NCI-H345 (cell line): ENCODE data around the gene LYL1.
A peak's percentile ranks its signal among the peaks of the same experiment; 100 is the strongest.

Experiments
- DNase-seq: peaks from one replicate; lab custom pipeline; 2025; lab: John Stamatoyannopoulos, UW

The LYL1 gene

DNA sequence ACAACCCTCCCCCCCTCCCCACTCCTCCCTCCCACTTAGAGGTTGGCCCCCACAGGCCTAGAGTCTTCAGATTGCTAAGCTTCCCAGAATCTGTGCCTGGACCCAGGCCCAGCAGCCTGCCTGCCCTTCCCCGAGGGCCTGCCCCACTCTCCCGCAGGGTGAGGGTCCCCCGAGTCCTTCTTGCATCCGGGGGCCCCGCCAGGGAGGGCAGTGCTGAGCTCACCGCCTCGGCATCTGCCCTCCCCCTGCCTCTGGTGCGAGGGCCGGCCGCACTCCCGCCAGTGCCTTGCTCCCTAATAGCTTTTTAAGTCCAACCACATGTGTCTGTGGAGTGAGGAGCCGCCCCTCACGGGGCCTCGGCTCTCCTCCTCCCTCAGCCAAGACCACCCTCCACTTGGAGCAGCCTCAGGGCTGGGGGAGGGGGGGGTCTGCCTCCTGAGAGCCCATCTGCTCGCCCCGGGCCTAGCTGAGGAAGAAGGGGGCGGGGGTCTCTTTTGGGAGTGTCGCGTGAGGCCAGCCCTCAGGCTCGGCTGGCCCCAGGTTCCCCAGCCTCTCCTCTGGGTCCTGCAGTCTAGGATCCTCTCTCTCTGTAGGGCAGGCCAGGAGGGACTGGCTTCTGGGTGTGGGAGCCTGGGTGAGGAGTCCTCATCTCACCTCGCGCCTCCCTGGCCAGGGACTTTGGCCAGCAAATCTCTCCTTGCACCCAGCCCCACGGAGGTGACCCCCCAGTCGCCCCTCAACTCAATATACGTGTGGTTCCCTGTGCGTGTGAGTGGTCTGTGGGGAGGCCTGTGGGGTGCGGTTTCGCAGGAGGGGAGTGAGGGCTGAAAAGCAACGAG is 47.2 kb downstream of the LYL1 start:
- DNase-seq = no peak

DNA sequence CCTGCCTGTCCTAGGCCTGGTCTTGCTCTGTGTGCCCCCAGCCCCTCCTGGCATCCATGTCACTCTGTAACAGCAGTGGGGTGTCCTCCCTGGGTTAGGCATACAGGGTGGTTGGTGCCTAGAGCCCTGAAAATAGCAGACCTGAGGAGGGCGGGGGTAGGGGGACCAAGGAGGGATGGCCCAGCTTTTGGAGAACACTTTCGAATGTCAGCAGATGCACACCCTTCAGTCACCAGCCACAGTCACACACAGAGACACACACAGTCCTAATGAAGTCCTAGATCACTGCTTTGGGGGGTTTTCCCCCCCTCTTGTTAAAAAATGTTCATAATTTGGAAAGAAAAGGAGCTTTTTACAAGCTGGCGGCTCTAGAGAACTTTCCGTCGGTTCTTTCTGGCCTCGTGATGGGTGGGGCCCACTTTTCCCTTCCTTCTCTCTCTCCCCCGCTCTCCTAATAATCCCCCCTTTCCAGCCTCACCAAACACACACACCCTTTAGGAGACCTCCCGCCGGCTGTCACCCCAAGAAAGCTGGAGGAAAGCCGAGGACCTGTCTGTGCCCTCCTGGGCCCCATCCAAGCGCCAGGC is 47.9 kb downstream of the LYL1 start:
- DNase-seq = no peak

DNA sequence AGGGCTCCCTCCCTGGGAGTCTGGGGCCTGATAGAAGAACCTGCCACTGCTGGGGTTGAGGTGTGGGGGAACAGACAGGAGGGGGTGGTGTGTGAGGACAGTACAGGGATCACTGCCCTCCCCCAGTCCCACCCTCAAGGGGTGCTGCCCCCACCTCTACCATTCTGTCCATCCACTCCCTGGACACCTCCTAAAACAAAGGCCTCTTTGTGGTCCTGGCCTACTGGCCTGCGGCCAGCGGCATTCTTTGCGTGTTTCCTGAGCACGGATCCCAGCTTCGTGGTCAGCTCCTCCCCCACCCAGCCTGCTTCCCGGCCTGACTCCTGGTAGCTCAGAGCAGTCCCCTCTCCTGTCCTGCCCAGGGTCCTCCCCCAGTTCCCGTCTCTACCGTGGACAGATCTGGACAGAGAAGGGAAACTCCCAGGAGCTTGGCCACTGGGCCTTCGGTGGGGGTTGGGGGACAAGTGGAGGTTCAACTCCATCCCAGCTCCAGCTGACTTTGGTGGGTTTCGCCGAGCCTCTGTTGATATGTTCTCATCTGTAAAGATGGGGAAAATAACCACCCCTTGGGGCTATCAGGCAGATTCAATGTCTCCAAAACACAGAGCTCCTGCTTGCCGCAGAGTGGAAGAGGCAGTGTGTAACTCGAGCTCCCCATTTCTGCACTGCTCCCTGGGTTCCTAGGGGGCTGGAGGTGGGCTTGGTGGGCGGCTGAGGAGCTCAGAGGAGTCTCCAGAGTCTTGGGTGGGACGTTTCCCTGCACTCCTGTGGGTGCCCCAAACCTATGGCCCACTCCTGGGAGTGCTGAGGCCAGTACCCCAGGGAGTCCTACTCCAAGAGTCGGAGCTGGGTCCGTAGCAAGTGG is 48.7 kb downstream of the LYL1 start:
- no peak for DNase-seq

DNA sequence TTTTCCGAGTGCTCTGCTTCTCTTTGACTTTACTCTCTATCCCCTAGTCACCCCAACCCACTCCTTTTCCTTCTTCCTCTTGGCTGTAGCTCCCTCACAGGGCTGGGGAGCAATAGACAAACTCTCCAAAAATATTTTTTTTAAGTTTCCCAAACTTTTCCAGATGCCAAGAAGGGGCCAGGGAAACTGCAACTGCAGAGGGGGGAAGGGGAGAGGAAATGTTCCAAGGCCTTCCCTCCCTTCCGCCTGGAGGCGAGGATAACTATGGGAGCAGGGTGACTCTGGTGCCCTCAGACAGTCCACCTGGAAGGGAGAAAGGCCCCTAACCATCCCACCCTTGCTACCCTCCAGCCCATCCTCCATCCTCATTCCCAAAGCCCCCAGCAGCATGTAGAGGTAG is 49.4 kb downstream of the LYL1 start:
- DNase-seq = no peak

DNA sequence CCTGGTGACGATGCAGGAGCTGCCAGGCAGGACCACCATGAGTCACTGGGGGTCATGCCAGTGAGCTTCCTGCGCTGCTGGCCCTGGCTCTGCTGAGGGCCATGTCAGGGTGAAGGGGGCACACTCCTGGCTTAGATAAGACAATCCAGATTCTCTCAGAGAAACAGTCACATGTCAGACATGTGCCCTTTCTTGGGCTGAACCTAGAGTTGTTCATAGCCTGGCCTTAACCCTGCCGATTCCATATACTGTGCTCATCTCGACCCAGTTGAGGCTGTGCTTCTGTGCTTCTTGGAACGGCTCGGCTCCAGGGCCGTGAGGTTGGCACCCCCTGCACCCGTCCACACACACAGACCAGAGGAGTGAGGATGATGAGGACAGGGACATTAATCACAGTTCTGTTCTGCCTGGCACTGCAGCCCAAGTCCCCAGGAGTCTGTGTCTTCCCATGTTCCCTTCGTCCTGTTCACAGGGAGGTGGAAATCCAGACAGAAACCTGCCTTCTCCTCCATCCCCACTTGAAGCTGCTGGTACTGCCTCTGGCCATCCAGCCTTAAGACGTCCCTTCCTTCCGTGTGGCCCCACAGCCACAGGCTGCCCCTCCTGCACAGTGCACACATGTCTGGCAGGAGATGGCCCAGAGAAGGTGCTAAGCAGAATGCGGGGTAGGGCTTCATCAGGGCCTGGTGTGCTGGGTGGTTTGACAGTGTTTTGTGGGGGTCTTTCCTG is 50.0 kb downstream of the LYL1 start:
- no peak for DNase-seq

DNA sequence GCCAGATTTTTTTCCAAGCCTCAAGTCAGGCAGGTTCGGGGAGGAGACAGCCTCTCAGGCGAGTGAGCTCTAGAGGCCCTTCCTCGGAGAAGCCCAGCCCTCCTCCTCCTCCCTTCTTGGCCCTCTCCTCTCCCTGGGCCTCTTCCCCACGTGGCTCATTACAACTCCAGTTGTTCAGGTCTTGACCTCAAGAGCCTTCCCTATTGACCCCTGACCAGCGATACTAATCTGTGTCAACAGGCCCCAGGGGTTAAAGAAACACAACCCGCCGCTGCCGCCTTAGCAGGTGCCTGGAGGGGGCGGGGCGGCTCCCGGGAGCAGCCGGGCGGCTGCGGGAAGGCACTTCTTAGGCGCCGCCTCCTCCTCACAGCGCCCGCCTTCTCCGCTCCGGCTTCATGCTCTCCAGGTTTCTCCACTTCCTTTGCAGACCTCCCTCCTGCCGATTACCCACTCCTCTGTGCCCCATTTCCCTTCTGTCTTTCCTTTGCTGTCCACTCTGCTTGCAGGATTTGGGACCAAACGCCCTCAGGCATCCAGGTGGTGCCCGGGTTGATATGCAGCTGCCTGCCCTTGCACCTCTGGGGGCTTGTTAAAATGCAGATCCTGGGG is 51.0 kb downstream of the LYL1 start:
- peak; percentile 18 for DNase-seq

DNA sequence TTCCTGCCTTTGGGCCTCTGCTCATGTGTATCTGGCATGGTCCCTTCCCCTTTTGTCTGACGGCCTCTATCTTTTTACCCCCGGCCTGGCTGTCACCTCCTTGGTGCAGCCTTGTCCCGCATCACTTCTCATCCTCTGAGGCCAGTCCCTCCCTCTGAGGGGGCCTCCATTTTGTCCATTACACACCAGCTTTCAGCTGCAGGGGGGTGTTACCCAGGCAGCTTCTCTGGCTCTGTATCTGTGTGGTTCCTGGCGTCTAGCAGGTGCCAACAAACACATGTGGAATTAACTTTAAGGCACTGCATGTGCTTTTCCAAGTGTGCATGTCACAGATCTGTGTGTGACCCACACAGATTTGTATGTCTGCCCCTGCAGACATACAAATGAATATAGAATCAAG is 52.4 kb downstream of the LYL1 start:
- no peak for DNase-seq
